ENCODE data around the gene OR1L6.

DNA sequence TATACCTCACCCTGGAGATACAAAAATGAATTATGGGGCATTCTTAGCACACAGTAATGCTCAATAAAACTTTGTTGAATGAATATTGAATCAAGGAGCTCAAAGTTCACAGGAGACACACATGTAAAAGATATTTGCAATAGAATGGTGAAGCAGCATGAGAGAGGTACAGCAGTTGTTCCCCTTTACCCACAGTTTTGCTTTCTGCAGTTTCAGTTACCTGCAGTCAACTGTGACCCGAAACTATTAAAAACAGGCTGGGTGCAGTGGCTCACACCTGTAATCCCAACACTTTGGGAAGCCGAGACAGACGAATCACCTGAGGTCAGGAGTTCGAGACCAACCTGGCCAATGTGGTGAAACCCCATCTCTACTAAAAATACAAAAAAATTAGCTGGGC is 44.2 kb downstream of the OR1L6 start:
- TF ChIP-seq, protein P1, sequence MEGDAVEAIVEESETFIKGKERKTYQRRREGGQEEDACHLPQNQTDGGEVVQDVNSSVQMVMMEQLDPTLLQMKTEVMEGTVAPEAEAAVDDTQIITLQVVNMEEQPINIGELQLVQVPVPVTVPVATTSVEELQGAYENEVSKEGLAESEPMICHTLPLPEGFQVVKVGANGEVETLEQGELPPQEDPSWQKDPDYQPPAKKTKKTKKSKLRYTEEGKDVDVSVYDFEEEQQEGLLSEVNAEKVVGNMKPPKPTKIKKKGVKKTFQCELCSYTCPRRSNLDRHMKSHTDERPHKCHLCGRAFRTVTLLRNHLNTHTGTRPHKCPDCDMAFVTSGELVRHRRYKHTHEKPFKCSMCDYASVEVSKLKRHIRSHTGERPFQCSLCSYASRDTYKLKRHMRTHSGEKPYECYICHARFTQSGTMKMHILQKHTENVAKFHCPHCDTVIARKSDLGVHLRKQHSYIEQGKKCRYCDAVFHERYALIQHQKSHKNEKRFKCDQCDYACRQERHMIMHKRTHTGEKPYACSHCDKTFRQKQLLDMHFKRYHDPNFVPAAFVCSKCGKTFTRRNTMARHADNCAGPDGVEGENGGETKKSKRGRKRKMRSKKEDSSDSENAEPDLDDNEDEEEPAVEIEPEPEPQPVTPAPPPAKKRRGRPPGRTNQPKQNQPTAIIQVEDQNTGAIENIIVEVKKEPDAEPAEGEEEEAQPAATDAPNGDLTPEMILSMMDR (conservative IDR thresholded peaks at IDR 0.05; ENCODE audit: low read depth, low read length), result no peak
- TF ChIP-seq EZH2 (IDR thresholded peaks at IDR 0.05; ENCODE audit: low read length, unreplicated experiment) (no peak), EZH2phosphoT487 (IDR thresholded peaks at IDR 0.05; ENCODE audit: borderline replicate concordance, low read length) (no peak)
